Caki2 (cell line): ENCODE measurements around the gene SLC25A6. TPM values are rescaled to one million over a fixed set of nuclear protein-coding genes. Genes with fewer than 3 reads are reported as not detected.
"Not testable (repeated sequence)": the region's sequence is repeated elsewhere in the genome, so short reads cannot be mapped to it uniquely, and the experiment has no call there.

Source experiments
- DNase-seq: peaks from one replicate; pipeline ENCODE4 v3.0.0-alpha.2; 2015; ENCODE audit warnings: low read depth
- in situ Hi-C: cut with HindIII; loops from 2 replicates; pipeline ENCODE4 v1.10.0; 2016; ENCODE audit warnings: low sequenced_read_pairs, low pct_unique_long_range_greater_than_20kb, mixed read lengths
- total RNA-seq: library from RNA; depleted of rRNA; stranded (reverse); fragments of >200 nt; shearing (Covaris generic); gene quantifications from 2 replicates; pipeline ENCODE4 v1.2.3, GENCODE V29; 2014; ENCODE audit warnings: low replicate concordance

Gene SLC25A6
- total RNA-seq, 1 experiment from 2014 or later: 310 TPM

DNA sequence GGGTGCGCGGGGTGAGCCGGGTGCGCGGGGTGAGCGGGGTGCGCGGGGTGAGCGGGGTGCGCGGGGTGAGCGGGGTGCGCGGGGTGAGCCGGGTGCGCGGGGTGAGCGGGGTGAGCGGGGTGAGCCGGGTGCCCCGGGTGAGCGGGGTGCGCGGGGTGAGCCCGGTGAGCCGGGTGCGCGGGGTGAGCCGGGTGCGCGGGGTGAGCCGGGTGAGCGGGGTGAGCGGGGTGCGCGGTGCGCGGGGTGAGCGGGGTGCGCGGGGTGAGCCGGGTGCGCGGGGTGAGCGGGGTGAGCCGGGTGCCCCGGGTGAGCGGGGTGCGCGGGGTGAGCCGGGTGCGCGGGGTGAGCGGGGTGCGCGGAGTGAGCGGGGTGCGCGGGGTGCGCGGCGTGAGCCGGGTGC, 25.6 kb downstream of the SLC25A6 start:
- DNase-seq, in situ Hi-C loops: not testable (repeated sequence)

DNA sequence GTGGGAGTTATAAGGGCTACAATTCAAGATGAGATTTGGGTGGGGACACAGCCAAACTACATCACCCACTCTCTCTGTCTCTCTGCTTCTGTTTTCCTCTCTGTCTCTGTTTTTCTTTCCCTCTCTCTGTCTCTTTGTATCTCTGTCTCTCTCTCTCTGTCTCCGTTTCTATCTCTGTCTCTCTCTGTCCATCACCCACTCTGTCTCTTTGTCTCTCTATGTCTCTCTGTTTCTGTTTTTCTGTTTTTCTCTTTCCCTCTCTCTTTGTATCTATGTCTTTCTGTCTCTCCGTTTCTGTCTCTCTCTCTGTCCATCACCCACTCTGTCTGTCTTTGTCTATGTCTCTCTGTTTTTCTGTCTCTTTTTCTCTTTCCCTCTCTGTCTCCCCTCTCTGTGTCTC, 30.0 kb downstream of the SLC25A6 start:
- in situ Hi-C loops: no loop called here

DNA sequence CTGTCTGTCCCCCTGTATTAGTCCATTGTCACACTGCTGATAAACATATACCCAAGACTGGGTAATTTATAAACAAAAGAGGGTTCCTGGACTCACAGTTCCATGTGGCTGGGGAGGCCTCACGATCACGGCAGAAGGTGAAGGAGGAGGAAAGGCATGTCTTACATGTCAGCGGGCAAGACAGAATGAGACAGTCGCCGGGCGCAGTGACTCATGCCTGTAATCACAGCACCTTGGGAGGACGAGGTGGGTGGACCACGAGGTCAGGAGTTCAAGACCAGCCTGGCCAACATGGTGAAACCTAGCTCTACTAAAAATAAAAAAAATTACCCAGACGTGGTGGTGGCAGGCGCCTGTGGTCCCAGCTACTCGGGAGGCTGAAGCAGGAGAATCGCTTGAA, 30.6 kb downstream of the SLC25A6 start:
- DNase-seq: no peak
- in situ Hi-C loops: no loop called here

More for the DNA sequence above, 30.0 kb downstream of the SLC25A6 start:
- no peak for DNase-seq

DNA sequence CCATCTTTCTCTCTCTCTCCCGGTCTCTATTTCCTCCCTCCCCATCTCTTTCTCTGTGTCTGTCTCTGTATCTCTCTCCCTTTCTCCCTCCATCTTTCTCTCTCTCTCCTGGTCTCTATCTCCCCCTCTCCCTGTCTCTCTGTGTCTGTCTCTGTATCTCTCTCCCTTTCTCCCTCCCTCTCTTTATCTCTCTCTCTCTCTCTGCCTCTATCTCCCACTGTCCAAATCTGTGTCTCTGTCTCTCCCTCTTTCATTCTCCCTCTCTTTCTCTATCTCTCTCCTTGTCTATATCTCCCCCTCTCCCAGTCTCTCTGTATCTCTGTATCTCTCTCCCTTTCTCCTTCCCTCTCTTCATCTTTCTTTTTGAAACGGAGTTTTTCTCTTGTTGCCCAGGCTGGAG, 31.7 kb downstream of the SLC25A6 start:
- in situ Hi-C loops: no loop called here
- no peak for DNase-seq

DNA sequence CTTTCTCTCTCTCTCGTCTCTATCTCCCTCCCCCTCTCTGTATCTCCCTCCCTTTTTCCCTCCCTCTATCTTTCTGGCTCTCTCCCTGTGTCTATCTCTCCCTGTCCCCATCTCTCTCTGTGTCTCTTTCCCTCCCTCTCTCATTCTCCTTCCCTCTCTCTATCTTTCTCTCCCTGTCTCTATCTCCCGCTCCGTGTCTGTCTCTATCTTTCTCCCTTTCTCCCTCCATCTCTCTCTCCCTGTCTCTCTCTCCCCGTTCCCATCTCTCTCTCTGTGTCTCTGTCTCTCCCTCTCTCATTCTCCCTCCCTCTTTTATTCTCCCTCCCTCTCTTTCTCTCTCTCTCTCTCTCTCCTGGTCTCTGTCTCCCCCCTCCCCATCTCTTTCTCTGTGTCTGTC, 32.4 kb downstream of the SLC25A6 start:
- DNase-seq: no peak
- in situ Hi-C loops: no loop called here

DNA sequence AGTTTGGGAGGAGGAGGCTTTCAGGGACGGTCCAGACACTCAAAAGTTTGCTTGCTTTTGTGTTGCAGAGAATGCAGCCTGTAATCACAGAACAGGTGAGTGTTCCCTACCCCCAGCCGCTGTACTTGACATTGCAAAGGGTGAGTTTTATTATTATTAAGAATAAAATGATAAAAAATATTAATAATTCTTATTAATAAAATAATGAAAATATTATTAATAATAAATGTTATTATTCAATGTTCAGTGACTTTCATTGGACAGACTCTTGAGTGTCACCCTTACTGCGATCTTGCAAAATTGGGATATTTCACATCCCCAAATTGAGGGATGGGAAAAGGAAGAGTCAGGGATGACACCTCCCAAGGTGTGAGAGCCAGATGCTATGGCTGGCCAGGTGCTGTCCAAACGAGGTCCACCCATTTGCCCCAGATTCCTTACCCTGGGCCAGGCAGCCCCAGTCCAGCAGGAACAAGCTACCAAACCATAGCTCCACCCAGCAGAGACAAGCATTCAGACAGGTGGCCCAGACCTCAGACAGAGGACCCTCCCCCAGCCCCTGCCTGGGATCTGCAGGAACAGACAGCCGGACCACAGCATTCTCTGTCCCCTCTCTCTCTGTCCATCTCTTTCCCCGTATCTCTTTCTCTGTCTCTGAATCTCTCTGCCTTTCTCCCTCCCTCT, 33.0 kb downstream of the SLC25A6 start:
- no peak for DNase-seq
- in situ Hi-C loops: no loop called here

DNA sequence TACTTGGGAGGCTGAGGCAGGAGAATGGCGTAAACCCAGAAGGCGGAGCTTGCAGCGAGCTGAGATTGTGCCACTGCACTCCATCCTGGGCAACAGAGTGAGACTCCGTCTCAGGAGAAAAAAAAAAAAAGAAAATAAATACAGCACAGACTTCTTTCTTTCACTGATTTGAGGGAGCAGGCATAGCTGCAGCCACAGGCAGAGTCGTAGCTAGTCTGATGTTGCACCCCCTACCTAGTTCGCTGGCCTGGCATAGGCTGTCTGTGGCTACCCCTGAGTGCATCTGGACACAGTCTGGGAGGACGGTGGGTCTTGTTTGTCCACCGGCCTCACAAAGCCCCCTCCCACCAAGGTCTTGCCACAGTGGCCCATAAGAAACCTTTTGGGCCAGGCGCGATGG, 33.9 kb downstream of the SLC25A6 start:
- in situ Hi-C loops: no loop called here
- no peak for DNase-seq

DNA sequence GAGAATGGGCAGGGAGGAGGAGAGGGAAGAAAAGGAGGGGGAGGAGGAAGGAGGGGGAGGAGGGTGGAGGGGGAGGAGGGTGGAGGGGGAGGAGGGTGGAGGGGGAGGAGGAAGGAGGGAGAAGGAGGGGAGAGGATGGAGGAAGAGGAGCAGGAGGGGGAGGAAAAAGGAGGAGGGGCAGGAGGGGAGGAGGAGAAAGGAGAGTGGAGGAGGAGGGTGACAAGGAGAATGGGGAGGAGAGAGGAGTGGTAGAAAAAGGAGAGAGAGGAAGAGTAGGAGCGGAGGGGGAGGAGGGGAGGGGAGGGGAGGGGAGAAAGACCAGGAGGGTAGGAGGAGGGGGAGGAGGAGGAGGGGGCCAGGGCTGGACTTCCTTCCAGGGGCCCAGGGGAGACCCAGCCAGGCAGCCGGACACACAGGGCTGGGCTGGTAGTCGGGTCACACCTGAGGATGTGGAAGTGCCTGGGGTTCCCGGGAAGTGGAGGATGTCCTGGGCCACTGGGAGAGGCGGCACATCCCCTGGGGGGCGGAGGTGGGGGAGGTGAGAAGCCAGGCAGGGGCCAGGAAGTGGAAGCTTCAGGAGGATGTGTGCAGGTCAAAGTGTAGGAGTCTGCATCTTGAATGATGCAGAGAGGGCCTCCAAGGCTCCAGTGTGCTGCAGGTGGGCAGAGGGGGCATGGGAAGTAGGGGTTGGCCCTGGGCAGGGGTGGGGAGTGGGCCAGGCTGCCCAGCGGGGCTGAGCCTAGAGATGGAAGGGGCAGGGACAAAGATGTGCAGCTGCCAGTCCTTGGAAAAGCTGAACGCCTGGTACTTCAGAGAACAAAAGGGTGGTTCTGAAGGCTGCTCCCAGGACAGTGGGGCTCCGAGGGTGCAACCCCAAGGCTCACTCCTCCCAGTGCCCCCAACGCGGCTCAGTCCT, 36.5 kb downstream of the SLC25A6 start:
- in situ Hi-C loops: no loop called here
- no peak for DNase-seq

DNA sequence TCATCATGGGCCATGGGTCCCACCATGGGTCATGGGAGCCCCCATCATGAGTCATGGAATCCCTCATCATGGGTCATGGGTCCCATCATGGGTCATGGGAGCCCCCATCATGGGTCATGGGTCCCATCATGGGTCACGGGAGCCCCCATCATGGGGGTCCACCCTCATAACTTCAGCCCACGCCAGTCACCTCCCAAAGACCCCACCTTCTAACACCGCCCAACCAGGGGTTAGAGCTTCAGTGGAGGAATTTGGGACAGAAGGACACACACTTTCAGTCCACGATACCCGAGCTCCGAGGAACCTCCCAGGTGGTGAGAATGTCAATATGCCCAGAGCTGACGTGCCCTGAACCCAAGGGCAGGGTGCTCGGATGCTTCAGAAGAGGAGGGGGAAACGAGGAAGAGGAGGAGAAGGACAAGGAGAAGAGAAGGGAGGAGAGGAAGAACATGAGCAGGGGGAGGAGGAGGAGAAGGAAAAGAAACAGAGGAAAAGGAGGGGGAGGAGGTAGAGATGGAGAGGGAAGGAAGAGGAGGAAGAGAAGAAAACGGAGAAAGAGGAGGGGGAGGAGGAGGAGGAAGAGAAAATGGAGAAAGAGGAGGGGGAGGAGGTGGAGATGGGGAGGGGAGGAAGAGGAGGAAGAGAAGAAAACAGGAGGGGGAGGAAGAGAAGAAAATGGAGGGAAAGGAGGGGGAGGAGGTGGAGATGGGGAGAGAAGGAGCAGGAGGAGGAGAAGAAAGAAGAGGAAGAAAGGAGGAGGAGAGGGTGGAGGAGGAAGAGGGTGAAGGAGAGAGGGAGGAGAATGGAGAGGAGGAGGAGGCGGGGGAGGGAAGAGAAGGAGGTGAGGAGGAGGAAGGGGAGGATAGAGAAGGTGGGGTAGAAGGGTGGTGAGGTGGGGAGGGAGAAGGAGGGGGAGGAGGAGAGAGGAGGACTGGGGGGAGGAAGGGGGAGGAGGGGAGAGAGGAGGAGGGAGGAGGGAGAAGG, 37.6 kb downstream of the SLC25A6 start:
- no peak for DNase-seq
- in situ Hi-C loops: no loop called here

DNA sequence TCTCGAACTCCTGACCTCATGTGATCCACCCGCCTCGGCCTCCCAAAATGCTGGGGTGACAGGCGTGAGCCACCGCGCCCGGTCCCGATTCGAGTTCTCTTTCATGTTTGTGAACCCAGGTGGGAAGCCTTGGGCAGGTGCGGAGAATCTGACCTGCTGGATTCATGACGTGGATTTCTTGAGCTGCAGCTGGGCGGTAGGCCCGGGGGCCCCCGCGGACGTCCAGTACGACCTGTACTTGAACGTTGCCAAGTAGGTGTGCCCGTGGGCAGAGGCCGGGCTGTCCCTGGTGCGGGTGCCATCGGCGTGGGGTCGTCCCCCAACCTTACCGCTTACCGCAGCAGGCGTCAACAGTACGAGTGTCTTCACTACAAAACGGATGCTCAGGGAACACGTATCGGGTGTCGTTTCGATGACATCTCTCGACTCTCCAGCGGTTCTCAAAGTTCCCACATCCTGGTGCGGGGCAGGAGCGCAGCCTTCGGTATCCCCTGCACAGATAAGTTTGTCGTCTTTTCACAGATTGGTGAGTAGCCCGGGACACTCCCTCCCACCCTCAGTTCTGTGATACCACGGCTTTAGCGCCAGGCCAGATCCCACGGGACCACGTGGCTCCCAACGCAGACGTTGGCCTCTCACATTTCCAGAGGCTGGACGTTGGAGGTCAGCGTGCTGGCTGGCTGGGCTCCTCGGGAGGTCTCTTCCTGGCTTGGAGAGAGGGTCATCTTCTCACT, 39.8 kb downstream of the SLC25A6 start:
- in situ Hi-C loops: no loop called here
- DNase-seq: no peak

DNA sequence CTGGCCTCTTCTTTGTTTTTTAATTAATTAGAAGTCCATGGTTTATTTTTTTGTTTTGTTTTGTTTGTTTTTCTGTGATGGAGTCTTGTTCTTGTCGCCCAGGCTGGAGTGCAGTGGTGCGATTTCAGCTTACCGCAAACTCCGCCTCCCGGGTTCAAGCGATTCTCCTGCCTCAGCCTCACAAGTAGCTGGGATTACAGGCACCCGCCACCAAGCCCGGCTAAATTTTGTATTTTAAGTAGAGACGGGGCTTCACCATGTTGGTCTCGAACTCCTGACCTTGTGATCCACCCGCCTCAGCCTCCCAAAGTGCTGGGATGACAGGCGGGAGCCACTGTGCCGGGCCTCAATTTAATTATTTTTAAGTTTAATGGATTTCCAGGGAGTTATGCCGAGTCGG, 42.3 kb downstream of the SLC25A6 start:
- in situ Hi-C loops, DNase-seq: not testable (repeated sequence)

DNA sequence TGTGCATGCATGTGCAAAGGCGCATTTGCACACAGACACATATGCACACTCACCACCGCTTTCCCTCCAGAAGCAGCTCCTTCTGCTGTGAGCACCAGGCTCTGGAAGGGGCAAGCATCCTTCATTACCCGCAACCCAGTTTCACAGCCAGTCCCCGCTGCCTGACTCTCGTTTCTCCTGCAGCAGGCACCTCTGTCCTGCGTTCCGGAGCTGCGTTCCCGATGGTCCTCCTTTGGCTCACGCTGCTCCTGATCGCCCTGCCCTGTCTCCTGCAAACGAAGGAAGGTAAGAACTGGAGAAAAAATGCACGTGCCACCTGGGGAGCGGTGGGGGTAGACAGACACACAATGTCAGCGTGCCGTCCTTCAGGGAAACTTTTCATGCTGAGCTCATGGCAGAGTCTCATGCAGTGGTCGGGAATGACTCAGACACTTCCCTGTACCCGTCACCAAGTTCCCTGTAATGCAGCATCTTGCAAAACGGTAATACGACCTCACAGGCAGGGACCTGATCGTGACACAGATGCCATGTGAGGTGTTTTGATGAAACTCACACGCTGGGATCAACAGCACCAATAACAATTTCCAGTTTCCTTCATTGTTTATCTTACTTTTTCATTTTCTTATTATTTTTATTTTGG, 50.2 kb downstream of the SLC25A6 start:
- no peak for DNase-seq
- in situ Hi-C loops: no loop called here

DNA sequence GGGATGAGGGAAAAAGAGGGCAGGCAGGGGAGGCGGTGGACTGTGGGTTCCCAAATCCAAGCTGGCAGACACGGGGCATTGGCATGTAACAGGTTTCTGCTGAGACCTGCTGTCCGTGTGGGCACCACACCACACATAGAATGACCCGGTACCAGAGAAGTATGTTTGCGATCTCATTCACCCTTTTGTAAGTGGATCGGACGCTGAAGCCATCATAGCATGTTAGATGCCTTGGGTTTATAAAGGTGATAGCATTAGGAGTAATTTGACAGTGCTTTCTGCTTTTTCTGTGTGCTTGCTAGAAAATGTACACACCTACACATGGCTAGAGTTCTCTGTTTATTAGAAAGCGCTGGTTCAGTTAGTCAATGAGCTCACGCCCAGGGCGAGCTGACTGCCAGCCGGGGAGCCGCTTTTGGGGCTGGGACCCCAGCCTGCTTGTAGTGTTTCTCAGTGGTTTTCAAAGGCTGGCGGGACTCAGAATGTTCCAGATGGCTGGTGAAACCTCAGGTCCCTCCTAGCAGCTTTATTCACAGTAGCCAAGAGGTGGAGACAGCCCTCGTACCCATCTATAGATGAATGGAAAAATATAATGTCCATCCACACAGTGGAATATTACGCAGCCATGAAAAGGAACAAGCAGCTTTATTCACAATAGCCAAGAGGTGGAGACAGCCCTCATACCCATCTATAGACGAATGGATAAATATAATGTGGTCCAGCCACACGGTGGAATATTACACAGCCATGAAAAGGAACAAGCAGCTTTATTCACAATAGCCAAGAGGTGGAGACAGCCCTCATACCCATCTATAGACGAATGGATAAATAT, 54.7 kb downstream of the SLC25A6 start:
- DNase-seq: no peak
- in situ Hi-C loops: no loop called here

DNA sequence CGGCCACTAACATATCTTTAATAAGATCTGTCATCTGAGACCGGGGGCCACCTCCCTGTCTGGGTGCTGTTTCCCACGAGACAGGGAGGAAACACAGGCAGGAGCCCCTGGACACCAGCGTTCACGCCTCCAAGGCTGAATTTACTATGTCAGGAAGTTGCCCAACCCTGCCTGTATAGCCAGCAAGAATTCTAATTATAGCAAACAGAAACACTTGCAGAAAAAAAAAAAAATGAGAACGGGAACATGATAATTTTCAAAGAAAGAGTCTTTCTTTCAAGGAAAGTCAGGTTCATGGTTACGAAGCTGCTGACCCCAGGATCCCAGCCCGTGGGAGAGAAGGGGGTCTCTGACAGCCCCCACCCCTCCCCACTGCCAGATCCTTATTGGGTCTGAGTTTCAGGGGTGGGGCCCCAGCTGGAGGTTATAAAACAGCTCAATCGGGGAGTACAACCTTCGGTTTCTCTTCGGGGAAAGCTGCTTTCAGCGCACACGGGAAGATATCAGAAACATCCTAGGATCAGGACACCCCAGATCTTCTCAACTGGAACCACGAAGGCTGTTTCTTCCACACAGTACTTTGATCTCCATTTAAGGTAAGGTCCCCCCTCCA, 55.5 kb downstream of the SLC25A6 start, which contains the start of gene IL3RA:
Gene IL3RA, plus strand, starts transcription at position 455 of the 613 bp plus-strand sequence. CDS start 4,981 bp downstream, outside the sequence.
- DNase-seq: no peak

More for the DNA sequence above, 55.5 kb downstream of the SLC25A6 start, which contains the start of gene IL3RA:
- in situ Hi-C loops: no loop called here
